COR-L47 (cell line): ENCODE measurements around the gene SPTAN1.
A peak's percentile ranks its signal among the peaks of the same experiment; 100 is the strongest.
"Not testable (repeated sequence)": the region's sequence is repeated elsewhere in the genome, so short reads cannot be mapped to it uniquely, and the experiment has no call there.

Experiments
- DNase-seq: peaks from one replicate; lab custom pipeline; 2025; lab: John Stamatoyannopoulos, UW

SPTAN1 gene

GRCh38 chr9:128552744-128553440 lies 505 bp downstream of the SPTAN1 start:
- DNase-seq, result peak; percentile 76

GRCh38 chr9:128553728-128554127 lies 1.3 kb downstream of the SPTAN1 start:
- DNase-seq, result no peak

- no peak for DNase-seq
Observed at GRCh38 chr9:128554155-128554862, 1.9 kb downstream of the SPTAN1 start.

- DNase-seq, result no peak
Observed at GRCh38 chr9:128555180-128555721, 2.9 kb downstream of the SPTAN1 start.

- no peak for DNase-seq
Observed at GRCh38 chr9:128556276-128556675, 3.9 kb downstream of the SPTAN1 start.

GRCh38 chr9:128556926-128557634 lies 4.7 kb downstream of the SPTAN1 start:
- DNase-seq, result no peak

GRCh38 chr9:128558431-128559310 lies 6.3 kb downstream of the SPTAN1 start:
- no peak for DNase-seq

- no peak for DNase-seq
Observed at GRCh38 chr9:128565578-128565977, 13.2 kb downstream of the SPTAN1 start.

GRCh38 chr9:128568470-128569078 lies 16.2 kb downstream of the SPTAN1 start:
- DNase-seq, result no peak

GRCh38 chr9:128575469-128575868 lies 23.1 kb downstream of the SPTAN1 start:
- DNase-seq, result no peak

- DNase-seq, result no peak
Observed at GRCh38 chr9:128575916-128576315, 23.5 kb downstream of the SPTAN1 start.

GRCh38 chr9:128577206-128577605 lies 24.8 kb downstream of the SPTAN1 start:
- no peak for DNase-seq

- no peak for DNase-seq
Observed at GRCh38 chr9:128579194-128579593, 26.8 kb downstream of the SPTAN1 start.

- no peak for DNase-seq
Observed at GRCh38 chr9:128580731-128581130, 28.3 kb downstream of the SPTAN1 start.

- DNase-seq, result not testable (repeated sequence)
Observed at GRCh38 chr9:128585155-128585554, 32.8 kb downstream of the SPTAN1 start.

- not testable (repeated sequence) for DNase-seq
Observed at GRCh38 chr9:128586934-128587333, 34.5 kb downstream of the SPTAN1 start.

GRCh38 chr9:128587453-128587852 lies 35.1 kb downstream of the SPTAN1 start:
- DNase-seq, result no peak

- no peak for DNase-seq
Observed at GRCh38 chr9:128588581-128589233, 36.3 kb downstream of the SPTAN1 start.

- DNase-seq, result no peak
Observed at GRCh38 chr9:128593039-128593438, 40.7 kb downstream of the SPTAN1 start.

GRCh38 chr9:128593856-128594255 lies 41.5 kb downstream of the SPTAN1 start:
- DNase-seq, result no peak

GRCh38 chr9:128595471-128595870 lies 43.1 kb downstream of the SPTAN1 start:
- no peak for DNase-seq
